ENCODE measurements around the gene FANCM.
"Not testable (repeated sequence)": the region's sequence is repeated elsewhere in the genome, so short reads cannot be mapped to it uniquely, and the experiment has no call there.

FANCM gene

GRCh38 chr14:45142083-45142482 lies 6.4 kb downstream of the FANCM start:
- in situ Hi-C loops (cut with MboI; ENCODE audit: low sequenced_read_pairs) = not testable (repeated sequence)

GRCh38 chr14:45144658-45145057 lies 8.9 kb downstream of the FANCM start:
- in situ Hi-C loops (cut with MboI; ENCODE audit: low sequenced_read_pairs) = no loop called here

- in situ Hi-C loops (cut with MboI; ENCODE audit: low sequenced_read_pairs) = no loop called here
These were observed 9.5 kb downstream of the FANCM start for GRCh38 chr14:45145214-45145613.

GRCh38 chr14:45149602-45150001 lies 13.9 kb downstream of the FANCM start:
- in situ Hi-C loops (cut with MboI; ENCODE audit: low sequenced_read_pairs) = no loop called here

DNA sequence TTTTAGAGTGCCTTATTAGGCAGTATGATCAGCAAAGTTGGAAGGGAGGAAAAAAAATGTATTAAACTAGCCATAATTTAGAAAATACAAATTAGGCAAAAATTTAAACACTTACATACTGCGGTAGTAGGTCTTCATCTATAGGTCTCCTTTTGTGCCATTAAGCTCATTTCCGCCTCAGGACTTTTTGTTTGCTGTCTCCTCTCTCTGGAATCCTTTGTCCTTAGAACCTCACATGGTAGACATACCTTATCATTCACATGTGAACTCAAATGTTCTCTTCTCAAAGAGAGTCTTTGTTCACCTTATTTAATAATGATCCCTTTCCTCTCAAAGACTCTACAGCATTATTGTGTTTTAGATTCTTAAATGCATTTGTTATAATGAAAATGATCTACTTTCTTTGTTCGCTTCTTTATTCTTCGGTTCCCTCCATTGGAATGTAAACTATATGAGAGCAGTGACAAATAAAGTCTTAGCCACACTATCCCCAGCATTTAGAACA lies 14.7 kb downstream of the FANCM start:
- in situ Hi-C loops (cut with MboI; ENCODE audit: low sequenced_read_pairs) = no loop called here

DNA sequence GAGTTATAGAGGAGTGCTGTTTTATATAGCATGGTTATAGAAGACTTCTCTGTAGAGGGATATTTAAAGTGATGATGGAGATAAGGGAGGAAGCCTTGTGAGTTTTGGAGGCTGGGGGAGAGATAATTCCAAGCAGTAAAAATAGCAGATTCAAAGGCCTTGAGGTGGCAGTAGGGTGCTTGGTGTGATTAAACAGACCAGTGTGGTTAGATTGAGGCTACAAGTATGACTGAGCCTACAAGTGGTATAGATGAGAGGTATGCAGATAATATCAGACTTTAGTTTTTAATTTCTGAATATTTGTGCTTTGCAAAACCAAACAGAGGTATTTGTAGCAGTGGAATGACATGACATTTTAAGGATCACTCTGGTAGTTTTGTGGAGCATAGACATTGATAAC lies 20.3 kb downstream of the FANCM start:
- in situ Hi-C loops (cut with MboI; ENCODE audit: low sequenced_read_pairs) = no loop called here

DNA sequence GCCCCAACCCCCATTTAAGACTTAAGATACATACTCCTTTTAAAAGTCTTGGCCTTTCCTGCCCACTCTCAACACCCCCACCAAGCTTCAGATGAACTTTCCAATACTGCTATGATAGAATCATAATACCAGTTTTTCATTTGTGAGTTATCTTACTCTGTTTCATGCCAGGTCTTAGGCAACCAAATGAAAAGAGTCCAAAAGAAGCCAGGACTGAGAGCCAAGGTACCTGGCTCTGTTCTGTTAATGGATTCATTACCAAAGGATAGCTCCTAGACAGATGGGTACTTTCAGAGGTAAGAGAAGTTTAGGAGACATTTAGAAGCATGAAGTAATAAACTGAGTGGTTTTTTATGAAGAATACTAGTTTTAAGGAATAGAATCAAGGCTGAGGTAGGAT lies 34.2 kb downstream of the FANCM start:
- in situ Hi-C loops (cut with MboI; ENCODE audit: low sequenced_read_pairs) = no loop called here

GRCh38 chr14:45177076-45177475 lies 41.3 kb downstream of the FANCM start:
- in situ Hi-C loops (cut with MboI; ENCODE audit: low sequenced_read_pairs) = no loop called here

DNA sequence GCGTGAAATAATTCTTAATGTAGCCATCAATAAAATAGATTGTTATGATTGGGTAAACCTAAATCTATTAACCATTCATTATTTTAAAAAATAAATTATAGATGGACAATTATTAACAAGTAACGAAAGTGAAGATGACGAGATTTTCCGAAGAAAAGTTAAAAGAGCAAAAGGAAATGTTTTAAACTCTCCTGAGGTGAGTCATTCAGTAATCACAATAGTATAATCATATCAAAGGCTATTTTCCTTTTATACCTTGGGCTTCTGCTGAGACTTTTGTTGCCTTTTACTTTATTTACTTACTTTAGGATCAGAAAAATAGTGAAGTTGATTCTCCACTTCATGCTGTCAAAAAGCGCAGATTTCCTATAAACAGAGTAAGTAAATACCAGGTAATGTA lies 45.6 kb downstream of the FANCM start:
- in situ Hi-C loops (cut with MboI; ENCODE audit: low sequenced_read_pairs) = no loop called here

GRCh38 chr14:45181806-45182205 lies 46.1 kb downstream of the FANCM start:
- in situ Hi-C loops (cut with MboI; ENCODE audit: low sequenced_read_pairs) = no loop called here

GRCh38 chr14:45185100-45185814 lies 49.5 kb downstream of the FANCM start:
- in situ Hi-C loops (cut with MboI; ENCODE audit: low sequenced_read_pairs) = no loop called here

- in situ Hi-C loops (cut with MboI; ENCODE audit: low sequenced_read_pairs) = no loop called here
These were observed 59.2 kb downstream of the FANCM start for GRCh38 chr14:45194964-45195363.

DNA sequence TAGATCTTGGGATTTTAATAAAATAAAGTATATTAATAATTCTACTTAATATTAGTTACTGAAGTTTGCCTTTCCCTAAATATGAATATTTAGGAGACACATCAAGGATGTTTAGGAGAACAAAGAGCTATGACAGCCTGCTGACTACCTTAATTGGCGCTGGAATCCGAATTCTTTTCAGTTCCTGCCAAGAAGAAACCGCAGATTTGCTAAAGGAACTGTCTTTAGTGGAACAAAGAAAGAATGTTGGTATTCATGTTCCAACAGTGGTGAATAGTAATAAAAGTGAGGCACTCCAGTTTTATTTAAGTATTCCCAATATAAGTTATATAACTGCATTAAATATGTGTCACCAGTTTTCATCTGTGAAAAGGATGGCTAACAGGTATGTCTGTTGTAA lies 62.8 kb downstream of the FANCM start:
- in situ Hi-C loops (cut with MboI; ENCODE audit: low sequenced_read_pairs) = no loop called here

DNA sequence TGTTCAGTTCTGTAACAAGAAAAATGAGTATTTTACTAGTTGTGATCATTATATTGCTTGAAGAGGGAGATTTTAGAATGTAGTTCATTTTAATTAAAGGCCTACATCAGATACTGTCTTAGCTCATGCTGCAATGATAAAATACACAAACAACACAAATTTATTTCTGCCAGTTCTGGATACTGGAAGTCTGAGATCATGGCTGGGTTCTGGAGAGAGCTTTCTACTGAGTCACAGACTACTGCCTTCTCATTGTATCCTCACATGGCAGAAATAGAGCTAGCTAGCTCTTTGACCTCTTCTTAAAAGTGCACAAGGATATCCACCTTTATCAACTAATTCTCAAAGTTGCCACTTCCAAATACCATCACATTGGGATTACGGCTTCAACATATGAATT lies 63.5 kb downstream of the FANCM start:
- in situ Hi-C loops (cut with MboI; ENCODE audit: low sequenced_read_pairs) = no loop called here

GRCh38 chr14:45201905-45202304 lies 66.2 kb downstream of the FANCM start:
- in situ Hi-C loops (cut with MboI; ENCODE audit: low sequenced_read_pairs) = no loop called here

DNA sequence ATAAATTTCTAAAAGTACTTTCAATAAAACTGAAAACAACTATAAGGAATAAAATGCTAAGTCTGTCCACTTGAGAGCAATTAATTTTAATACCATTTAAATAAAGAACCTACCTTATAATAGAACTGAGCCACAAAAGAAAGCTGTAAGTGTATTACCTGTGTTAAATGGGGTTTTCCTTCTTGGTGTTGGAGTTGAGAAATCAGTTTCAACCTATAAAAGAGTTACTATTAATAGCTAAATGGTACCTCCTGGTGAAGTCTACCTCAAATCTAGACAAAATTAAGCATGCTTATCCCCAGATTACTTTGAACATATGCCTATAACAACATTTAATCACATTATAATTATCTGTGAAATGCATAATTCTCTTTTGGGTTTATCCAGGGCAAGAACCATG lies 68.5 kb downstream of the FANCM start:
- in situ Hi-C loops (cut with MboI; ENCODE audit: low sequenced_read_pairs) = no loop called here

- in situ Hi-C loops (cut with MboI; ENCODE audit: low sequenced_read_pairs) = no loop called here
These were observed 74.4 kb downstream of the FANCM start for GRCh38 chr14:45210159-45210558.

DNA sequence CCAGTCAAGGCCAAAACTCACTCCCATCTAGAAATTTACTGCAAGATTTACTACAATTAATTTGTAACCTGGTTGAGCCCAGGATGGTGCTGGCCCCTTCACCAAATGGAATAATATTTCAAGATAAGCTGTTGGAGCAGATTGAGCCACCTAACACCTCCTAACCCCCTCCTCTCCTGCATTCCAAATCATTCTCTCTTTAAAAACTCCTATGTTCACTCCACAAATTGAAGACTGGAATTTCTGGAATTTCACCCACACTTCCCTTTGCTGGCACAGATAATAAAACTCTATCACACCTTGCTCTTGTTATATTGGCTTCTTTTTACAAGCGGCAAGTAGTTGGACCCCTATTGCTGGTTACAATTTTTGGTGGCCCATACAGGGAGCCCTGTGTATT lies 75.6 kb downstream of the FANCM start:
- in situ Hi-C loops (cut with MboI; ENCODE audit: low sequenced_read_pairs) = no loop called here

DNA sequence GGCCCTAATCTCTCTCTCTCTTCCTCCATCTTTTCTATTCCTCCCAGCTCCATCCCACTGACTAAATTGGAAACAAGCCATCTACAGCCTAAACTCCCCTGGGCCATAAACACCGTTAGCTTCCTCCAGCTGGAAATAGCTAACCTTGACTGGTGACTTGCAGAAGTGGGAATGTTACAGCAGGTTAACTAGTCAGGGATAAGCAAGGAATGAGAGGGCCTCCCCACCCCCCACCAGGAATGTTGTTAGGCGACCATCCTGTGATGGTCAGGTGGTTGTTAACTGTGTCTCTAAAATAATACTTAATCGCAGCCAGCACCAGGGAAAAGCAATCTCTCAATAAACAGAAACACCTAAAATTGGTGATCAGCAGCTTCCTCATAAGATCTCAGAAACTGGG lies 76.5 kb downstream of the FANCM start:
- in situ Hi-C loops (cut with MboI; ENCODE audit: low sequenced_read_pairs) = no loop called here

DNA sequence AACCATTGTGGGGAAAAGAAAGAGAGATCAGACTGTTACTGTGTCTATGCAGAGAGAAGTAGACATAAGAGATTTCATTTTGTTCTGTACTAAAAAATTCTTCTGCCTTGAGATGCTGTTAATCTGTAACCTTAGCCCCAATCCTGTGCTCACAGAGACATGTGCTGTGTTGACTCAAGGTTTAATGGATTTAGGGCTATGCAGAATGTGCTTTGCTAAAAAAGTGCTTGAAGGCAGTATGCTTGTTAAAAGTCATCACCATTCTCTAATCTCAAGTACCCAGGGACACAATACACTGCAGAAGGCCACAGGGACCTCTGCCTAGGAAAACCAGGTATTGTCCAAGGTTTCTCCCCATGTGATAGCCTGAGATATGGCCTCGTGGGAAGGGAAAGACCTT lies 78.0 kb downstream of the FANCM start:
- in situ Hi-C loops (cut with MboI; ENCODE audit: low sequenced_read_pairs) = not testable (repeated sequence)

- in situ Hi-C loops (cut with MboI; ENCODE audit: low sequenced_read_pairs) = not testable (repeated sequence)
These were observed 78.6 kb downstream of the FANCM start for GRCh38 chr14:45214341-45214740.

- in situ Hi-C loops (cut with MboI; ENCODE audit: low sequenced_read_pairs) = no loop called here
These were observed 86.9 kb downstream of the FANCM start for GRCh38 chr14:45222485-45223262.

Data from HL-60/S4 (cell line).